ENCODE results near the gene TM2D1. TPM values are rescaled to one million over a fixed set of nuclear protein-coding genes. Genes with fewer than 3 reads are reported as not detected.

Gene TM2D1
- total and polyA plus RNA-seq, 10 donors: 17.0 to 68.6 (median 46.3) TPM

- H3K4me3 ChIP-seq: no peak overlapping the region
- 69 to 81% (median 79%) methylated on average over 3 of the region's 3 CpGs for WGBS, 5 donors
- no peaks in the 10 kb centered on the region for H3K27me3 ChIP-seq (replicated peaks in 1 of 7)
- TF ChIP-seq CTCF (IDR thresholded peaks at IDR 0.05 in 8 of 11, conservative IDR thresholded peaks at IDR 0.05 in 3 of 11) (no peak), POLR2A (IDR thresholded peaks at IDR 0.05) (no peak), POLR2AphosphoS5 (IDR thresholded peaks at IDR 0.05) (no peak)
- intact Hi-C loops (cut with DNase I; ENCODE audit: low total_unique reads): no loop called here
- H3K4me1 ChIP-seq: peaks cover 0 to 30% (median 14%) of the 10 kb centered on the region in 6 donors
- no peaks in the 10 kb centered on the region for H3K9me3 ChIP-seq
- H3K36me3 ChIP-seq: no peaks in the 10 kb centered on the region
- no peak for DNase-seq
- H3K27ac ChIP-seq: peak overlapping the region in 6 of 8 donors; percentile 35 to 73 (median 58)
Observed at GRCh38 chr1:61638911-61639605, 85.9 kb downstream of the TM2D1 start.

- Histone ChIP-seq H3K9me3 (no peaks in the 10 kb centered on the region), H3K4me1 (peaks cover 0 to 30% (median 14%) of the 10 kb centered on the region in 6 donors), H3K4me3 (no peak overlapping the region), H3K36me3 (no peaks in the 10 kb centered on the region), H3K27me3 (replicated peaks in 1 of 7) (no peaks in the 10 kb centered on the region), H3K27ac (peak overlapping the region in 5 of 8 donors; percentile 5 to 72 (median 56))
- DNase-seq: no peak
- peak in 1 of 3 donors; percentile 32 for TF ChIP-seq POLR2AphosphoS5 (IDR thresholded peaks at IDR 0.05)
- TF ChIP-seq CTCF (IDR thresholded peaks at IDR 0.05 in 8 of 11, conservative IDR thresholded peaks at IDR 0.05 in 3 of 11): no peak
- WGBS, 5 donors: 72 to 94% (median 81%) methylated on average over 2 of the region's 2 CpGs
- intact Hi-C loops (cut with DNase I; ENCODE audit: low total_unique reads): no loop called here
Observed at GRCh38 chr1:61638296-61638695, 86.6 kb downstream of the TM2D1 start.

GRCh38 chr1:61637470-61637869 lies 87.5 kb downstream of the TM2D1 start:
- Histone ChIP-seq H3K27me3 (replicated peaks in 1 of 7) (no peaks in the 10 kb centered on the region), H3K4me1 (peaks cover 0 to 27% (median 12%) of the 10 kb centered on the region in 6 donors), H3K4me3 (no peak overlapping the region), H3K9me3 (no peaks in the 10 kb centered on the region), H3K27ac (peak overlapping the region in 5 of 8 donors; percentile 5 to 54 (median 40)), H3K36me3 (no peaks in the 10 kb centered on the region)
- TF ChIP-seq POLR2A (IDR thresholded peaks at IDR 0.05) (no peak), POLR2AphosphoS5 (IDR thresholded peaks at IDR 0.05) (no peak), CTCF (IDR thresholded peaks at IDR 0.05 in 8 of 11, conservative IDR thresholded peaks at IDR 0.05 in 3 of 11) (no peak)
- intact Hi-C loops (cut with DNase I; ENCODE audit: low total_unique reads): no loop called here
- DNase-seq: no peak
- WGBS, 5 donors: 89 to 96% (median 93%) methylated on average over 2 of the region's 2 CpGs

GRCh38 chr1:61636814-61637213 lies 88.1 kb downstream of the TM2D1 start:
- Histone ChIP-seq H3K36me3 (no peaks in the 10 kb centered on the region), H3K4me3 (no peak overlapping the region), H3K27me3 (replicated peaks in 1 of 7) (no peaks in the 10 kb centered on the region), H3K4me1 (peaks cover 0 to 21% (median 9%) of the 10 kb centered on the region in 6 donors), H3K27ac (no peak overlapping the region), H3K9me3 (no peaks in the 10 kb centered on the region)
- no peak for DNase-seq
- no peak for TF ChIP-seq POLR2A (IDR thresholded peaks at IDR 0.05)
- no peak for TF ChIP-seq POLR2AphosphoS5 (IDR thresholded peaks at IDR 0.05)
- TF ChIP-seq CTCF (IDR thresholded peaks at IDR 0.05 in 8 of 11, conservative IDR thresholded peaks at IDR 0.05 in 3 of 11): no peak
- intact Hi-C loops (cut with DNase I; ENCODE audit: low total_unique reads): no loop called here
- 42 to 60% (median 51%) methylated on average over 3 of the region's 3 CpGs for WGBS, 5 donors
